ENCODE data around the gene IL1RN.

DNA sequence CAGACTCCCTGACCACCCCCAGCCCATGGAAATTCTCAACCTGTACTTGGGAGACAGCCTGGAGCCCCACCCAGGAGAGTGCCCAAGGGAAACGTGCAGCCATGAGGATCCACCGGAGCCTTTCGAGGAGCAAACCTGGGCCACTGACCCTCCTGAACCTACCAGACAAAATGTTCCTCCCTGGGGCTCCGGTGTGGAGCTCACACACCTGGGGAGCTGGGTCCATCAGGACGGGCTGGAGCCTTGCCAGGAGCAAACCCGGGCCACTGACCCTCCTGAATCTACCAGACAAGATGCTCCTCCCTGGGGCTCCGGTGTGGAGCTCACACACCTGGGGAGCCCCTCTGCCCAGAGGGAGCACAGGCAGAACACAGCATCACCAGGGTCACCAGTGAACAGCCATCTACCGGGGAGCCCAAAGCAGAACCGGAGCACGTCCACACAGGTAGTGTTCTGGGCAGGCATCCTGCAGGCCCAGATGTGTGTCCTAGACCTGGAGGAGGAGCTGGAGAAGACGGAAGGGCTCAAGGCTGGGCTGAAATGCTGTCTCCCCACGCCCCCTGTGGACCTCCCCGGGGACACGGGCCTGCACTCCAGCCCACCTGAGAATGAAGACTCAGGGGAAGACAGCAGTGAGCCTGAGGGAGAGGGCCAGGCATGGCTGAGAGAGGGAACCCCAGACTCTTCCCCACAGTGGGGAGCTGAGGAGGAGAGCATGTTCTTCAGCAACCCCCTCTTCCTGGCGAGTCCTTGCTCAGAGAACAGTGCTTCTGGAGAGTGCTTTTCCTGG is 55.3 kb downstream of the IL1RN start:
- TF ChIP-seq, protein P1, sequence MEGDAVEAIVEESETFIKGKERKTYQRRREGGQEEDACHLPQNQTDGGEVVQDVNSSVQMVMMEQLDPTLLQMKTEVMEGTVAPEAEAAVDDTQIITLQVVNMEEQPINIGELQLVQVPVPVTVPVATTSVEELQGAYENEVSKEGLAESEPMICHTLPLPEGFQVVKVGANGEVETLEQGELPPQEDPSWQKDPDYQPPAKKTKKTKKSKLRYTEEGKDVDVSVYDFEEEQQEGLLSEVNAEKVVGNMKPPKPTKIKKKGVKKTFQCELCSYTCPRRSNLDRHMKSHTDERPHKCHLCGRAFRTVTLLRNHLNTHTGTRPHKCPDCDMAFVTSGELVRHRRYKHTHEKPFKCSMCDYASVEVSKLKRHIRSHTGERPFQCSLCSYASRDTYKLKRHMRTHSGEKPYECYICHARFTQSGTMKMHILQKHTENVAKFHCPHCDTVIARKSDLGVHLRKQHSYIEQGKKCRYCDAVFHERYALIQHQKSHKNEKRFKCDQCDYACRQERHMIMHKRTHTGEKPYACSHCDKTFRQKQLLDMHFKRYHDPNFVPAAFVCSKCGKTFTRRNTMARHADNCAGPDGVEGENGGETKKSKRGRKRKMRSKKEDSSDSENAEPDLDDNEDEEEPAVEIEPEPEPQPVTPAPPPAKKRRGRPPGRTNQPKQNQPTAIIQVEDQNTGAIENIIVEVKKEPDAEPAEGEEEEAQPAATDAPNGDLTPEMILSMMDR (IDR thresholded peaks at IDR 0.05), result no peak
- TF ChIP-seq POLR2A (IDR thresholded peaks at IDR 0.05) (no peak), EP300 (IDR thresholded peaks at IDR 0.05) (no peak), POLR2AphosphoS5 (IDR thresholded peaks at IDR 0.05) (no peak)

All from suprapubic skin (tissue), 4 donors.